GM18951 (cell line): Measurements from ENCODE around the gene MTUS2.
"Not testable (repeated sequence)": the region's sequence is repeated elsewhere in the genome, so short reads cannot be mapped to it uniquely, and the experiment has no call there.

Experiments
- POLR2A ChIP-seq: IDR thresholded peaks from 4 replicates; pipeline ENCODE4 v1.6.1; 2011; ENCODE audit warnings: mild to moderate bottlenecking; ENCODE audit not compliant: insufficient read length, insufficient read depth; ENCODE audit errors: extremely low read depth
- in situ Hi-C: fragments of 300-500 bp; cut with MboI; formaldehyde crosslinking; loops from one replicate; pipeline ENCODE4 v1.12.0; 2022; ENCODE audit warnings: low sequenced_read_pairs, mixed read lengths, inconsistent platforms; ENCODE audit not compliant: unreplicated experiment

Gene MTUS2

GRCh38 chr13:29382021-29382420 lies 561.9 kb downstream of the MTUS2 start:
- no peak for TF ChIP-seq POLR2A
- in situ Hi-C loops = no loop called here

- TF ChIP-seq POLR2A = no peak
- in situ Hi-C loops = no loop called here
These were observed 563.3 kb downstream of the MTUS2 start for GRCh38 chr13:29383476-29383875.

GRCh38 chr13:29384466-29384865 lies 564.3 kb downstream of the MTUS2 start:
- in situ Hi-C loops = no loop called here
- no peak for TF ChIP-seq POLR2A

GRCh38 chr13:29384871-29385270 lies 564.7 kb downstream of the MTUS2 start:
- in situ Hi-C loops = no loop called here
- TF ChIP-seq POLR2A = no peak

GRCh38 chr13:29386246-29386645 lies 566.1 kb downstream of the MTUS2 start:
- TF ChIP-seq POLR2A = no peak
- in situ Hi-C loops = no loop called here

- in situ Hi-C loops = not testable (repeated sequence)
These were observed 570.5 kb downstream of the MTUS2 start for GRCh38 chr13:29390598-29390997.

- in situ Hi-C loops = no loop called here
- no peak for TF ChIP-seq POLR2A
These were observed 576.3 kb downstream of the MTUS2 start for GRCh38 chr13:29396446-29396845.

- no peak for TF ChIP-seq POLR2A
- in situ Hi-C loops = no loop called here
These were observed 577.1 kb downstream of the MTUS2 start for GRCh38 chr13:29397265-29397664.

GRCh38 chr13:29402166-29402636 lies 582.1 kb downstream of the MTUS2 start:
- in situ Hi-C loops = no loop called here
- TF ChIP-seq POLR2A = no peak

GRCh38 chr13:29405401-29405800 lies 585.3 kb downstream of the MTUS2 start:
- in situ Hi-C loops = no loop called here
- TF ChIP-seq POLR2A = no peak

GRCh38 chr13:29411481-29411880 lies 591.3 kb downstream of the MTUS2 start:
- in situ Hi-C loops = no loop called here

GRCh38 chr13:29418026-29418425 lies 597.9 kb downstream of the MTUS2 start:
- in situ Hi-C loops = no loop called here
- TF ChIP-seq POLR2A = no peak

More at GRCh38 chr13:29411481-29411880, 591.3 kb downstream of the MTUS2 start:
- TF ChIP-seq POLR2A = no peak

GRCh38 chr13:29421118-29421517 lies 601.0 kb downstream of the MTUS2 start:
- no peak for TF ChIP-seq POLR2A
- in situ Hi-C loops = no loop called here

GRCh38 chr13:29422015-29422414 lies 601.9 kb downstream of the MTUS2 start:
- in situ Hi-C loops = no loop called here

GRCh38 chr13:29423050-29423449 lies 602.9 kb downstream of the MTUS2 start:
- no peak for TF ChIP-seq POLR2A
- in situ Hi-C loops = no loop called here

More at GRCh38 chr13:29422015-29422414, 601.9 kb downstream of the MTUS2 start:
- TF ChIP-seq POLR2A = no peak
